GM11168 (cell line): Measurements from ENCODE around the gene NRDC.
"Not testable (repeated sequence)": the region's sequence is repeated elsewhere in the genome, so short reads cannot be mapped to it uniquely, and the experiment has no call there.

Experiments used
- in situ Hi-C: fragments of 300-500 bp; cut with MboI; formaldehyde crosslinking; loops from one replicate; pipeline ENCODE4 v1.12.0; 2022; ENCODE audit warnings: low sequenced_read_pairs; ENCODE audit not compliant: unreplicated experiment

The NRDC gene

DNA sequence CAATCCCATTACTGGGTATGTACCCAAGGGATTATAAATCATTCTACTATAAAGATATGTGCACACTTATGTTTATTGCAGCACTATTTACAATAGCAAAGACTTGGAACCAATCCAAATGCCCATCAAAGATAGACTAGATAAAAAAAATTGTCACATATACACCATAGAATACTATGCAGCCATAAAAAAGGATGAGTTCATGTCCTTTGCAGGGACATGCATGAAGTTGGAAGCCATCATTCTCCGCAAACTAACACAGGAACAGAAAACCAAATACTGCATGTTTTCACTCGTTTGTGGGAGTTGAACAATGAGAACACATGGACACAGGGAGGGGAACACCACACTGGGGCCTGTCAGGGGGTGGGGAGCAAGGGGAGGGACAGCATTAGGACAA, 16.2 kb upstream of the NRDC start:
- in situ Hi-C loops = not testable (repeated sequence)

DNA sequence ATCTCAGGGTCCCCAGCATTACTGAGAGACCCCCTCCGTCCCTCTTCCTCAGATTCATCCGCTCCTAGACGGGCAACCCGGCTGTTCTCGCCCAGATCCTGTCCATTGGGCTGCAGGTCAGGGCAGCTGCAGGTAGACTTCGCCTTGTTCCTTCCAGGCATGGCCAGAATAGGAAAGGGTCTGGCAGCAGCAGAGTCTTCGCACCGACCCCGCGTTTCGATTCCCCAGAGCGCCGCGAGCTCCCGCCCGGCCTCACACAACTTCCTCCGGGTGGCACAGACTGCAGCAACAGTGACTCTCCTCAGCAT, 265 bp downstream of the NRDC start:
- in situ Hi-C loops = no loop called here

DNA sequence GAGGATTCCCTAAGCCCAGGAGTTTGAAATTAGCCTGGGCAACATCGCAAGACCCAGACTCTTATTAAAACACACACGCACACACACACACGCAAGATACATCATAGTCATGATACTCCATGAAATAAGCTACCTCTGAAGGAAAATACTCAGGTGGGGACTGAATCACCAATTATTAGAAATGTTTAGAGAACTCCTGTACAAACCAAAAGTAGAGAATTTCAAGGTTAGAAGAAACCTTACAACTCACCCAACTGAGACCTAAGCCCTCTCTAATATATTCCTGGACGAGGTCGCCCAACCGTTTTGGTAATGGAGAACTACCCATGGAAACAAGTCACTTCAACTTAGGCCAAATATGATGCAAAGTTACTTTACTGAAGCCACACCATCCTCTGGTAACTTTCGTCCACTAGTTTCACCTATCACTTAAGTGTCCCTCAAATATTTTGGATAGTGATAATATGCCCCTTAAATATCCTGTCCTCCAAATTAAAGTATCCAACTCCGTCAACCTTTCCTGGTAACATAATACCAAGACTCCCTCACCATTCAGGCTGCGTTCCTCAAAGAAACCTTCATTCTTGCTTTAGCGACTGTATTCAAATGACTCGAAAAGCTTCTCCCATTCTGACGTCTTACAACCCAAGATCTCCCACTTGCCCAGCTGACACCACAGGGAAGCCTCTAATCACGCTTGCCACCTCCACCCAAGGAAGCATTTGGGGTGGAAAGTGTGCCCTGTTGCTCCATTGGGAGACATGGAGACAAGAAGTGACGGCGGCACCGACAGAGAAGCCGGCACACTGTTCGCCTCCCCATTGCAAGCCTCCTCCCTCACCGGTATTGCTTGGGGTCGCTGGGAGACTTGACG, 856 bp downstream of the NRDC start:
- in situ Hi-C loops = no loop called here

DNA sequence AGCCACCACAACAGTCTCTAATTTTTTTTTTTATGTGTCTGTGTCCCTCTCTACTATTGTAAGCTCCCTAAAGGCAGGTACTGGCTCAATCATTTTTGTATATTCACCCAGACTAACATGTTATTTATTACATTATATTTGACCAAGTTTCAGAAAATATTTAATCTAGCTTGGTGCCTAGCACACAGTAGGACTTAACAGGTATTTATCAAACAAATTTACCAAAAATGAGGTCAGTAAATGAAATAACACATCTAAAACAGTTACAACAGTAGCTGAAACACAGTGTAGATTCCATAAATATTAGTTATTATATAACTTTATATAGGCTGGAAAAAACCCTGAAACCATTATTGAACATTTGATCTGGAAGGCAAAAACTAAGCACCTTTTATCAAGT, 2.7 kb downstream of the NRDC start:
- in situ Hi-C loops = no loop called here

DNA sequence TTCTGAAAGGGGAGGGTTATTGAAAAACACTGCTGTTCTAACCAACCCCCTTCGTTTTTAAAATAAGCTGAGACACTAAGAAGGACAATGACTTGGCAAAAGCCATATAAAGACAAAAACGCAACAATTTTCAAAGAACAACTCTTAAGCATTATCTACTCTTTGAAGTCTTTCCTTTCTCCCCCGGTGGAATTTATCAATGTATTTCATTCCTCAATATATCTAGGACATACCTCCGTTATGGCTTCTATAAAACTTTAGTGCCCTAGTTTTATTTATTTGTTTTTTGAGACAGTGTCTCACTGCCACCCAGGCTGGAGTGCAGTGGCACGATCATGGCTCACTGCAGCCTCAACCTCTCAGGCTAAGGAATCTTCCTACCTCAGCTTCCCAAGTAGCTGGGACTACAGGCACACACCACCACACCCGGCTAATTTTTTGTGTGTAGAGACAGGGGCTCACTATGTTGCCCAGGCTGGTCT, 3.2 kb downstream of the NRDC start:
- in situ Hi-C loops = no loop called here

DNA sequence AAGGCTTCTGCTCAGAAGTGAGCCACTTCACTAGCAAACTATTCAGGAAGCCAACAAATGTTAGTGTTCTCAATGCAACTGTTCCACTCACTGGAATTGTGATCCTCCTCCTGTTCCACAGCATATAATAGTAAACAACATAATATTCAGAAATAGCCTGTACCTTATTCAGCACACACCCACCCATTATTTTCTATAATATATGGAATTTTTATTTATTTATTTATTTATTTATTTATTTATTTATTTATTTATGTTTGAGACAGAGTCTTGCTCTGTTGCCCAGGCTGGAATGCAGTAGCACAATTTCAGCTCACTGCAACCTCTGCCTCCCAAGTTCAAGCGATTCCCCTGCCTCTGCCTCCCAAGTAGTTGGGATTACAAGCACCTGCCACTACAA, 5.3 kb downstream of the NRDC start:
- in situ Hi-C loops = not testable (repeated sequence)

DNA sequence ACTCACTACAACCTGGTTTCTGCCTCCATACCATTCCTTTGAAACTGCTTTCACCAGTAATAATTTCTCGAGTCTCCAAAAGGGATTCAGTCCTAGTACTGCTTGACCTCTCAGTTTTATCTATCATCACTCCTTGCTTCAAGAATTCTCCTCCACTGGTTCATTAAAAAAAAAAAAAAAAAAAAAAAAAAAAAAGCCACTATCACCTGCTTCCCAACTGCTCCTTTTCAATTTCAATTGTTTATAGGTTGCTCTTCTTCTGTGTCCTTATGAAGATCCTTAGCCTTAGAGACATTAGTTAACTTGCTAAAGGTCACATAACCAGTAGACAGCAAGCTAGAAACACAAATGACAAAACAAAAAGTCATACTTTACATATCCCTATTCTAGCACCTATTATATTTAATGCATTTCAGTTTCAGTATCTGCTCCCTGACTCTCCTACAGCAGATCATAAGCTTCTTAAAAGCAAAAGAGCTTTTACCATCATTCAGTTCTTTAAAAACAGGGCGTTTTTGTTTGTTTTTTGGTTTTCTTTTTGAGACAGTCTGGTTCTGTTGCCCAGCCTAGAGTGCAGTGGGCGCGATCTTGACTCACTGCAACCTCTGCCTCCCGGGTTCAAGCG, 7.1 kb downstream of the NRDC start:
- in situ Hi-C loops = no loop called here

DNA sequence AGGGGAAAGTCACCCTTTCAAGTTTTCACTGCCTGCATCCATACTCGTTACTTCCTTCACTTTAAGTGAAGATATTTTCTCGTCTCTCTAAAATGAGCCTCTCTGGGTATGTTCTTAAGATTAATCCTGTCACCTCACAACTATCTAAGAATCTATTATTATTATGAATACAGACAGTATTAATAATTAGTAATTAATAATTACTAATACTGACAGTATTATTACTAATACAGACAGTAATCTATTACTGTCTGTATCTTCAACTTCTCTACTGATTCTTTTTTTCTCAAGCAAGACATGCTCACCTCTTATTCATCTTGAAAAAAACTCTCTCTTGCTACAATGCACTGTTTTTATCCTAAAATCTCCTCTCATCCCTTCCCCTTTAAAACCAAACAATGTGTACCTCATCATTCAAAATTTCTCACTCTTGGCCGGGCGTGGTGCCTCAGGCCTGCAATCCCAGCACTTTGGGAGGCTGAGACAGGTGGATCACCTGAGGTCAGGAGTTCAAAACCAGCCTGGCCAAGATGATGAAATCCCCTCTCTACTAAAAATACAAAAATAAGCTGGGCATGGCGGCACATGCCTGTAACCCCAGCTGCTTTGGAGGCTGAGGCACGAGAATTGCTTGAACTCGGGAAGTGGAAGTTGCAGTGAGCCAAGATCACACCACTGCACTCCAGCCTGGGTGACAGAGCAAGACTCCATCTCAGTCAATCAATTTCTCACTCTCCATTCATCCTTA, 7.8 kb downstream of the NRDC start:
- in situ Hi-C loops = no loop called here

DNA sequence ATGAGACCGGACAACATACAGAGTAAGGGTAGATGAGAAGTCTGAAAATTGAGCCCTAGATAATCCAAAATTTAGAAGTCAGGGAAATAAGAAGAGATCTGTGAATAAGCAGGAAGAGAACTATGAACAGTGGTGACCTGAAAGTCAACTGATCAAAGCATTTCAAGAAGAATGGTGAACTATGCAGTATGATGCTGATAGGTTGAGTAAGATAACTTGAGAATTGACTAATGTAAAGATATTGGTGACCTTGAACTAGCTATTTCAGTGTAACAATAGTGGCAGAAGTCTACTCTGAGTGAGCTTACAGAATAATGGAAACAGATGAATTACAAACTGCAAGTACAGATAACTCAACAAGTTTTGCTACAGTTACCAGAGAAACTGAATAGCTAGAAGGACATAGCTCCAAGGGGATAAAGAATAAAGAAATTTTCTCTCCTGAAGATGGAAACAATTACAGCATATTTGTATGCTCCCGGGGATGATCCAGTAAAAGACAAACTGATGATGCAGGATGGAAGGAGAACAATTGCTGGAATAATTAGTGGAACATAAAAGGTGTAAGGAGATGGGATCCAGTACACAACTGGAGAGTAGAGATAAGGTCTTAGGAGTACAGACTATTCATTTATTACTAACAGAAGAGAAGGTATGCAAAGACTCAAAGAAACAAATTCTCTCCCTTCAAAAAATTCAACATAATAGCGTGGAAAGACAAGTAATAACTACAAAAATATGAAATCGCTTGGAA, 10.9 kb downstream of the NRDC start:
- in situ Hi-C loops = no loop called here

DNA sequence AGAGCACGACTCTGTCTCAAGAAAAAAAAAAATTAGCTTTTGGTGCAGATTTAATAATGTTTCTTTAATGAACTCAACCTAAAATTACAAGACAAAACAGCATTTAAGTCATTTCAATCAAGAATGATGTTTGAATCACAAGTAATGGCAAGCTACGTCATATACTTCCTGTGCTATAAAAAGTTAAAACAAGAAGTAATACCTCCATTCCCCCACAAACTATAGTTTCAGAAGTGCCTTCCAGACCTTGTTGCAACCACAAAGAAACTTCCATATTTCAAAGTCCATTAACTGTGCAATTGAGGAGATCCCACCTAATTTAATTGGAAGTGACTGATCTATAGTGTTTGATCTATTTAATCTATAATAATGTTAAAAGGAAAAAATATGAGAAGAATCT, 15.1 kb downstream of the NRDC start:
- in situ Hi-C loops = no loop called here

DNA sequence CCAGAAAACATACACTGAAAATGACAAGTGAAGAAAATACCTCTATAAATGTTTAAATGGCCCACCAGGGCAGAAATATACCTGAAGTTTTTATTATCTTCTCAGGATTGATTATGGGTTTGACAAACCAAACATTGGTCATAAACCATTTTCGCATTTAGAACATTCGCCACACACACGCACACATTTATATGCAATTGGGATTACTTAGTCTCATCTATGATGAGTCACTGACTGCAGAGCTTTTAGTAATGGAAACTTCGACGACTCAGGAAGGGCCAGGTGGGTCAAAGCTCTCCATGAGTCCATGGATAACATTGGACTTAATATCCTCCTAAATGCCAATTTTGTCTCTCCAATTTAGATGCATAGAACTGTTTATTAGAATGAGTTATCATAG, 16.9 kb downstream of the NRDC start:
- in situ Hi-C loops = no loop called here

DNA sequence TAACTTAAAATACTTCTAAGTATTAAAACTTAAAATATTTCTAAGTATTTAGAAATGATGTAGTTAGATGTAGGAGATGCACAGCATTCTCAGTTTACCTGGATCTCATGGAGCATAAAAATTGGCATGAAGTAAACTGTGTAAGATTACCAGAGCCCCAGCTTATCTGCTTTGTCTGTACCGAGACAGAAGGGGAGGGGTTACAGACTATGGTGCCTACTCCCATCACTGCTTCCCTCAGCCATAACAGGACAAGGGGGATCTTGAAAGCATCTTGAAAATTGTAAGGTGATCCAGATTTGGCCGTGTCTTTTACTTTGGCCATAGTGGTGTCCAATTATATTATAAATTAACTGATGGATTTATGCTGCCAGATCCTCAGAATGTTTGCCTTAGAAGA, 18.8 kb downstream of the NRDC start:
- in situ Hi-C loops = no loop called here

DNA sequence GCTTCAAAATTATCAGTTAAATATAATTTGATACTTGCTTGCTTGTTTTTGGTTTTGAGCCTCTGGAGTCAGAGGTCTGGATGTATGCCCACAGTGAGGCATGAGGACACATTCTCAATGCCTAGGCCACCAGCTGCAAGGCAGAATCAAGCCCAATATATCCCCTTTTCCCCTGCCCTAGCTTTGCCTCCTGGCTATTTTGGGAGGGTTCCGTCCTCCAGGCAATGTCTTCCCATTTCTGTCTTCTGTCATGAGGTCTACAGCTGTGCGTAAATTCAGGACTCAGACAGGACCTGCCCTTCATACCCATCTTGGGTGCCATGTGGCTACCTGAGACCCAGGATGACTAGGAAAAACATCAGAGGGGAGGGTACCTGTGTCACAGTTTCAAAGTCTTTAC, 19.2 kb downstream of the NRDC start:
- in situ Hi-C loops = no loop called here

DNA sequence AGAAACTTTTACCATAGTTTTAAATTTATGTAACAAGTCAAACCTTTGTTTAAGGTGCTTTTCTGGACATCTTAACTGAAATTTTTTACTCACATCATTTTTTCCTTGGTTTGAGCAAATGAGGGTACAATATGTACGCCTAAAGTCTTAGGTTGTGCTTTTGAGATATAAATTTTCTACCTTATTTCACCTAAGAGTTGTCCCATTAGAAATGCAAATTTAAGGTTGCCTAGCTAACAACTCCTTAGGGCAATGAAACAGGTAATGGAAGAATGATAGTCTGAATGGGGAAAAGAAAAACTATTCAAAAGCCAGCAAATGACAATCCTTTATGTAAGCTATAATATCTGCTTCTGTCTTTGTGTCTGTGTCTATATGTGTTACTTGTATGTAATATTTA, 19.6 kb downstream of the NRDC start:
- in situ Hi-C loops = no loop called here

DNA sequence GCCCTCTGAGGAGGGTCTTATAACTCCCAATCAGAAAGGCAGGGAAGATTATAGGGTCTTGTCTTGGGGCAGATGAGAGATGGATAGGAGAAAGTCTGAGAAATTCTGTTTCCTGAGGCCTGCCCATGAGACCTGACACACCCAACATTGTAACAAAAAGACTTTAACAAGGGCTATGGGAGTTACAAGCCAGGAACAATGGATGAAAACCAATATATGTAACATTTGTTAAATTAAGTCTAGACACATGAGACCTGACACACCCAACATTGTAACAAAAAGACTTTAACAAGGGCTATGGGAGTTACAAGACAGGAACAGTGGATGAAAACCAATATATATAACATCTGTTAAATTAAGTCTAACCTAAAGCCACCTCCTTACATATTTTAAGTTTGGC, 21.8 kb downstream of the NRDC start:
- in situ Hi-C loops = no loop called here

DNA sequence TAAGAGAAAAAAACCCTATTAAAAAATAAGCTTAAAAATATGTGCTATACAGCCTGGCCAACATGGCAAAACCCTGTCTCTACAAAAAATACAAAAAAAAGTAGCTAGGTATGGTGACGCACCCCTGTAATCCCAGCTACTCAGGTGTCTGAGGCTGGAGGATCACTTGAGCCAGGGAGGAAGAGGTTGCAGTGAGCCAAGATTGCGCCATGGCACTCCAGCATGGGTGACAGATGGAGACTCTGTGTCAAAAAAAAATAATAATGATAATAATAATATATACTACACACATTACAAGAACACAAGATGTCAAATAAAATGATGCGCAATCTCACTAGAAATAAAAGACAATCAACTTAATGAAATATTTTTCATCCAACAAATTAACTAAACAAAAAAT, 22.9 kb downstream of the NRDC start:
- in situ Hi-C loops = no loop called here

DNA sequence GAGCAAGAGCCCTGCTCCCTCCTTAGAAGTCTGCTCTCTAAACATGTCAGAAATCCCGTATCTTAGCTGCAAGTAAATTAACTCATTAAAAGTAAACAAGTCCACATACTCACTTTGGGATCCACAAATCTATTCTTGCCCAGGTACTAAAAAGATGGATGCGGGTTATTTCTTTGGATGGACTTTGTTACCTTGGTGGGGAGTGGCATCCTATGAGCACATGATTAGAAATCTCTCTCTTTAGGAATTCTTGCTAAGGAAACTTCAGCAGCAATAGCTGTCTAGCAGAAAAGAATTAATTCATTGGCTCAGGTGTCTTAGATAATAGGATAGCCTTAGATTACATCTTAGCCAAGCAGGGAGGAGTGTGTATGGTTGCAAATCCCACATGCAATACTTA, 25.2 kb downstream of the NRDC start:
- in situ Hi-C loops = no loop called here

DNA sequence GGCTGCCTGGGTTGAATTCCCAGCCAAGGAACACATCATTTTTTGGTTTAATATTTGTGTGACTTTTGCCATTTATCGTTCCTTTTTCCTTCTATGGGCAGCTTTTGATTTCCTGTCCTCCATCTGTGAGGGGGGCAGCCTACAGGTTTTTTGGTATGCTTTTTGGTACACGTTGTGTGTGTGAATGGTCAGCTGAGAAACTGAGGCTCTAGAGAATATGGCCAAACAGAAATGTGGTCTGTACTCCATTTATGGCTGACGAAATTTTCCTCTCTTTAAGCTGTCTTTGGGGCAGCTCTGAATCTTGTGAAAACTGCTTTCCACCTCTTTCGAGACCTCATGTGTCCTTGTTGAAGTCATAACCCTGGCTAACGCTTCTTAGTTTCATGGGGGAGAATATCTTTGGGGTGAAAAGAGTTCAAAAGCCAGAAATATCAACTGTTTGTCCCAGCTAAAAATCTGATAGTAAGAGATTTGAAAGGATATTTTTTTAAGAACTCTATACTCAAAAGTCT, 26.6 kb downstream of the NRDC start:
- in situ Hi-C loops = no loop called here

DNA sequence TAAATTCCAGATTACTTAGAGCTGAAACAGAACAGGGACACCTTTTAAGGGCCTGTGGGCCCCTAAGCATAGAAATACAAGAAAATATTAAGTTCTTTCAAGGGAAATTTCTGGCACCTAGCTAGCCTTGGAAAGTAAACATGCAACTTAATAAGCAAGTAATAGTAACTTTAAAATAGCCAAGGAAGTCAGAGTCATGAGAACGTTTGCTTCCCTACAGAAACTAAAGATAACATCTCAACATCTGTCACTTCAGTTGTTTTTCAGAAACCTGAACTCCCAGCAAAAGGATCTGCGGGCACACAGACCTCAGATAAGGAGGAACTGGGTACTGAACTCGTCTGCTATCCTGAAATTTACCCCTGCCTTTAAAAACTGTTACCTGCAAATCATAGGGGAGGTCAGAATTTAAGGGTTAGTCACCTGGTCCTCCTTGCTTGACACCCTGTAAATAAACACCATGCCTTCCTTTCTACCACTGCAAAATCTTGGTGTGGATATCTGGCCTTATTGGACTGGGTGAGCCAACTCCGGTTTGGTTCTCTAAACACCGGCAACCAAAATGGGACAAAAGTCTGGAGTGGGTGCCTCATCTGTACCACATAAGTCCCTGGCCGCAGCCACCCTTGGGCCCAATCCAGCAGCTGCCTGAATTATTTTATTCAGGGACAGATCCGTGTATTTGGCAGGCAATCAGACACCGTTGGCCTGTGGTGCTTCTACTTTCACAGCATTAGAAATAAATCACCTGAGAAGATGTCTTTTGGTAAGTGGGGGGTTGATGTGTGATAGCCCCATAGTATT, 27.9 kb downstream of the NRDC start:
- in situ Hi-C loops = no loop called here
